ENCODE measurements around the gene CLMP.

CLMP gene

DNA sequence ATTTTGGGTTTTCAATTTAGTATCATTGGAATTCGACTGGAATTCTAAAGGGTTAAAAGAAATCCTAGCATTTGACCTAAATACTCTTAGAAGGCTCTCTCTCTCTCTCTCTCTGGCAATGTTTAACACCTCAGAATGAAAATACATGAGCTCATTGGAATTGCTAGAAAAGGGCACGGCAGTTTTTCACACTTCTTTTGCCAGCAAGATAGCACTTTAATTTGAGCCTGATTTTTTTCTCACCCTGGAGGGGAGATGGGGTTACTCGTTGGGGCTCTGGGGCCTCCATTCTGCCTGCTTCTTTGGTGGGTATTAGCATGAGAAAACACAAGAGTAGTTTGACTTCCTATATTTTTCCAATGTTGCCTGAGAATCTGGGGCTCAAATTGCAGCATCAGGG lies 22.8 kb upstream of the CLMP start:
- no peak for DNase-seq (ENCODE audit: low spot score)

DNA sequence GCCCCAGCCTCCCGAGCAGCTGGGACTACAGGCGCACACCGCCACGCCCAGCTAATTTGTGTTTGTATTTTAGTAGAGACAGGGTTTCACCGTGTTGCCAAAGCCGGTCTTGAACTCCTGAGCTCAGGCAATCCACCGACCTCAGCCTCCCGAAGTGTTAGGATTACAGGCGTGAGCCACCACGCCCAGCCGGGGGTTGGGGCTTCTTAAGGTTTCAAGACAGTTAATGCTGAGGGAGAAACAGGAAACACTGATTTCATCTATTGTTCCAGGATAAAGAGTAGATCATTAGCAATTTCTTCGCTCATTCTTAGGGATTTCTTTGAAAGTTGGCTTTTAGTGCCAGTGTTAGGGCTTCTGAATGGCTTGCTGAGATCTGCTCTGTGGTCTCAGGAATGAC lies 21.2 kb upstream of the CLMP start:
- DNase-seq (ENCODE audit: low spot score) = no peak

DNA sequence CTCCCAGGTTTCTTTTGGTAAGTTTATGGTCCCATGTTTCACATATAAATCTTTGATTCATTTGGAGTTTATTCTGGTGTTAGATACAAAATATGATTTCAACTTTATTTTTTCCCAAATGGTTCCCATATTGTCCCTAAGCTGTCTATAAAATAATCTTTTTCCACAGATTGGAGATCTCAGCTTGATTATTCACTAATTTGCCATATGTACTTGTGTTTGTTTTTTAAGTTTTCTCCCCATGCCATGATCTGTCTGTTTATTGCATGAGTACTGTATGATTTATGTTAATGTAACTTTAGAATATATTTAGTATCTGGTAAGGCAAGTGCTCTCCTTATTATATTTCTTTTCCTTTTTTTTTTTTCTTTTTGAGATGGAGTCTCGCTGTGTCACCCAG lies 19.9 kb upstream of the CLMP start:
- DNase-seq (ENCODE audit: low spot score) = no peak

- DNase-seq (ENCODE audit: low spot score) = no peak
These were observed 19.3 kb upstream of the CLMP start for GRCh38 chr11:123214396-123214795.

- no peak for DNase-seq (ENCODE audit: low spot score)
These were observed 18.3 kb upstream of the CLMP start for GRCh38 chr11:123213307-123213771.

- no peak for DNase-seq (ENCODE audit: low spot score)
These were observed 17.4 kb upstream of the CLMP start for GRCh38 chr11:123212406-123212805.

- no peak for DNase-seq (ENCODE audit: low spot score)
These were observed 16.9 kb upstream of the CLMP start for GRCh38 chr11:123211981-123212380.

DNA sequence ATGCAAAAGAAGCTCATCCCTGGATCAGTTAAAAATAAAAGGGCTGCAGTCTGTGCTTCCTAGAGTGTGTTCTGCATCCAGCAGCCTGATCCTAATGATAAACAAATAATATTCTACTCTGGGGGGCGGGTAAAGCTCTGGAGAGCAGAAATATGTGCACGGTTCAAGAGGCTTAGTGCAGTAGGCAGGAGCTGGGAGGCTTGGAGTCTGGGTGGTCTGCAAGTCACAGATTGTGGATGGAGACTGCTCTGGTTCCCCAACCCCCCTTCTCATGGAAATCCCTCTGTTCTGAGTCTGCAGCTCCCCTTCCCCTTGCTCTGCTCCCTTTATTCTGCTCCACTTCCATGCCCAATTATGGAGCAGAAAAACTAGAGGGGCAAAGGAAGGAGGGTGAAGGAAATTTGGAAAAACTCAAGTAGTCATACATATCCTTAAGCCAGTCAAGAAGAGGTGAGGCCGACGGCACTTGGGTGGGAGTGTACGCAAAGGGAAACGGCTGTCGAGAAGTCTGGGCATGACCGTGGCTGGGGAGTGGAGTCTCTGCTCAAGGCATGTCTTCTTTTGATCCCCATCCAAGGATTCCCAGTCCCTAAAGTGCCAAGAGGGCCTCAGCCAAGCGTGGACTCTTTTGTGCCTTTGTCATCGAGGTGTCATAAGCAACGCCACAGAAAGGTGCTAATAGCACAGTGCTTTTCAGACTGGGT lies 16.3 kb upstream of the CLMP start:
- DNase-seq (ENCODE audit: low spot score) = no peak

DNA sequence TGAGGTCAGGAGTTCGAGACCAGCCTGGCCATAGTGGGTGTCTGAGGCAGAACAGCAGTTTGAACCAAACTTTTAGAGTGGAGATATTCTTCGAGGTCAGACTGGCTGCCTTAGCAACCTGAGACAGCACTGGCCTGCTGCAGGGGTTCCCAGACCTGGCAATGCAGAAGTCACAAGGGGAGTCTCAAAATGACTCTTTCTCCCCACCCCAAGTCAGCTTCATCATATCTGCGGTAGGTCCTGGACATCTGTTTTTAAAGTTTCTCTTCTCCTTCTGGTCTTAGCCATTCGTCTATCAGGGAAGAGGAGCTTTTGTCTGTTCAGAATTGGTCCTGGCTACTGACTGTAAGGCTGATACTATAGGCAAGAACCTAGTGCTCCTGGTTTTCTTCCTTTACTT lies 14.5 kb upstream of the CLMP start:
- DNase-seq (ENCODE audit: low spot score) = no peak

DNA sequence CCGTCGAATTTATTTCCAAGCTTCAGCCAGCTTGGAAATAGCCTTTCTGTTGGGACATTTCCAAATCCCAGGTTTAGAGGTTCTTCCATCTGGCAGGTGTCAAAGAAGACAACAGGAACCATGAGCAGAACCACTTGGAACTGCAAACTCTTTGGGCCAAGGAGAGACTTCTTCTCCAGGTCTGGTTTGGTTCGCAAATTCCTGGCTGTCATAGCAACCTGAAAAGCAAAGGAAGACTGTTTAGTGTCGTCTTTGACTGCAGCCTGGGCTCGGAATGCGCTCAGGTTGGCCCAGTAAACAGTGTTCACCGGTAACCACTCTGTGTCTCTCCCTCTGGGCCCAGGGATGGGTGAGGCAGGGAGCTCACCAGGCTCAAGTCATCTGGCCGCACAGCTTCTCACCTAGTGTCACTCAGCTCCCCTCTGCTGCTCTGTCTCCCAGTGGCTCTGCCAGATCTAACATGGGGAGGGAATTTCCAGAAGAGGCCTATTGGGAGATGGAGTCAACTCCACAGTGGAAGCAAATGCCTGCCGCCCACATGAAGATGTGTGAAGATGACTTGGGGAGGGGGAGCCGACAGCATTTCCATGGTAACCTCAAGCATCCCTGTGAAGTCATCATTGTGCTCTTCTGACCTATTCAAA lies 11.9 kb upstream of the CLMP start:
- DNase-seq (ENCODE audit: low spot score) = no peak

DNA sequence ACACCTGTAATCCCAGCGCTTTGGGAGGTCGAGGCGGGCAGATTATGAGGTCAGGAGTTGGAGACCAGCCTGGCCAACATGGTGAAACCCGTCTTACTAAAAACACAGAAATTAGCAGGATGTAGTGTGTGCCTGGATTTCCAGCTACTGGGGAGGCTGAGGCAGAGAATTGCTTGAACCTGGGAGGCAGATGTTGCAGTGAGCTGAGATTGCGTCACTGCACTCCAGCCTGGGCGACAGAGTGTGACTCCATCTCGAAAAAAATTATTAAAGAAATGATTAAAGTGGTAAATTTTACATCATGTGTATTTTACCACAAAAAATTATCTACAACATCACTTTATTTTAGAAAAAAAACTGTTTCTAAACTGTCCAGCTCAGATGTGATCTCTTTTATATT lies 11.0 kb upstream of the CLMP start:
- peak; percentile 38 for DNase-seq (ENCODE audit: low spot score)

GRCh38 chr11:123203934-123204333 lies 8.9 kb upstream of the CLMP start:
- DNase-seq (ENCODE audit: low spot score) = no peak

- DNase-seq (ENCODE audit: low spot score) = no peak
These were observed 8.4 kb upstream of the CLMP start for GRCh38 chr11:123203471-123203870.

DNA sequence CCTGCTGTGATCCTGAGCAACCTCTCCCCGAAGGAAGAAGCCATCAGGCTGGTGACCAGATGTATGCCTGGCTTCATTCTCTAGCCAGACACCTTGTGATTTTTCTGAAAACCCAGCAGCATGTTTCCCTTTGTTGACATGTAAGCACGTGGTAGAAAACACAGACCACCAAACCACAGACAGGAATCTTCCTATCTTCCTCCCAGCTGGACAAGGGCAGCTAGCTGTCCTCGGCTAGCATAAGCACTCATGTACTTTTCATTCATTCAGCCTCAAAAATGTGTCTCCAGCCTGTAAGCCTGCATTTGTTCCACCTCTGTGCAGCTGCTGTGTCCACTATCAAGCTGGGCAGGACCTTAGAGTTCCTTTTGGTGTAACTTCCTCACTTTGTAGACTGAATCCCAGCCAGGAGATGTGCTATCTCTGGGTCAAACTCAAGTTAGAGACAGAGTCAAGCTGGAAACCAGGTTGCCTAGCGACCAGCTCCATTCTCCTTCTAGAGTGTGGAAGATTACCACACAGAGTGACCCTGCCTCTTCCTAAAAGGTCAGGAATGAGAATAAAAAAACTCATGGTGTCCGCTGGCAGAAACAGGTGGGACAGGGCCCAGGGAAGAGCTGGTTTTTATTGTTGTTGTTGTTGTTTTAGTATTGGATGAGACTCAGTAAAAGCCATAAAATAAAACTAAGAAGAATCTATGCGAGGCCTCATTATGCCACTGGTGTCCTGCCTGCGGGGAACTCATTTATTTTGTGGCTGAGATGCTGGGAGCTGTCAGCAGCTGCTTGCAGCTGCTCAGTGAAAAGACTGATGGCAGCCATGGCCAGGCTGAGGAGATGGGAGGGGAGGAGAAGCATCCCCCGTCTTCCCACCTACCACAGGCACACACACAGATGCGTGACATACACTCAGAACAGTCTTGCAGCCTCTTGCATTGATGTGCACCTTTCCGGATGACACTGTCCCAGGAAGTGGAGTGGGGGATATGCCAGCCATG lies 7.4 kb upstream of the CLMP start:
- DNase-seq (ENCODE audit: low spot score) = peak; percentile 68

DNA sequence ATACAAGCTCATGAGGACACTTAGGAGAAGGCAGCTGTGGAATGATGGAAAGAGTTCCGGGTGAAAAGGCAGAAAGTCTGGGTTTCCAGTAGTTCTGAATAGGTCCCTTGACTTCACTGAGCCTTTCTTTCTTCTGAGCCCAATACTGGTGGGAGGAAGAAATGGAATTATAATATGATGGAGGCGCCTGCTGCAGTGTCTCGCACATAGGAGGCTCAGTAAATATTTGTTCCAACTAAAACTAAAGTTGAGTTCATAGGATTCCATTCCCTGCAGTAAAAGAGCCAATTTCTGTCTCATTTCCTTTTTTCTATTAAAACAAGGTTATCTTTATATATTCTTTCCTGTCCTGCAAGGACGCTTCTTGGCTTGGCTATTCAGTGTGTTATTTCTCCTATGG lies 5.2 kb upstream of the CLMP start:
- no peak for DNase-seq (ENCODE audit: low spot score)

GRCh38 chr11:123197711-123198110 lies 2.7 kb upstream of the CLMP start:
- no peak for DNase-seq (ENCODE audit: low spot score)

DNA sequence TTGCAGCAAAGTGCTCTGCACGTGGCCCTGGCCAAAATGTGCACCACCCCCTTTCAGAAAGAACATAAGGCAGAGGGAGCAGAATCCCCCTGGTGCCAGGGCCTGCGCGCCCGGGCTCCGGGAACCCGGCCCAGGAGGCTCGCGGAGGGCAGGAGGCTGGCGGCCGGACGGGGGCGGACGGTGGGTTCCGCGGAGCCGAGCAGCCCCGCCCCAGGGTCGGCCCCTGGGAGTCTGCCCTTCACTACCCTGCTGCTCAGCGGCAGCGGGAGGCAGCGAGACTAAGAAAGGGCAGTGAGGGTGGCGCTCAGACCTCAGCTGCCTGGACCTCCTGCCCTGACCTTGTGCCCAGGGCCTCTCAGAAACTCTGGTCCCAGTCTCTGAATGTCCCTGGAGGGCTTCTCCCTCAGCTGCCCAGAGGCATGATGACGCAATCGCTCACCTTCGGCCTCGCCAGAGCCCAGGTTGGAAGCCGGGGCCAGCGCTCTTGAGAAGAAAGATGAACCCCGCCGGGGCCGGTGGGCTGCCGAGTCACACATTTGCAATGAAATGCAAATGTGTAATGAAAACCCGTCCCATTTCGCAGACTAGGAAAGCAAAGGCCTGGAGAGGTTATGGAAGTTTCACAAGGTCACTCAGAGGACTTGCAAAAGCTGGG lies 1.1 kb upstream of the CLMP start:
- no peak for DNase-seq (ENCODE audit: low spot score)

DNA sequence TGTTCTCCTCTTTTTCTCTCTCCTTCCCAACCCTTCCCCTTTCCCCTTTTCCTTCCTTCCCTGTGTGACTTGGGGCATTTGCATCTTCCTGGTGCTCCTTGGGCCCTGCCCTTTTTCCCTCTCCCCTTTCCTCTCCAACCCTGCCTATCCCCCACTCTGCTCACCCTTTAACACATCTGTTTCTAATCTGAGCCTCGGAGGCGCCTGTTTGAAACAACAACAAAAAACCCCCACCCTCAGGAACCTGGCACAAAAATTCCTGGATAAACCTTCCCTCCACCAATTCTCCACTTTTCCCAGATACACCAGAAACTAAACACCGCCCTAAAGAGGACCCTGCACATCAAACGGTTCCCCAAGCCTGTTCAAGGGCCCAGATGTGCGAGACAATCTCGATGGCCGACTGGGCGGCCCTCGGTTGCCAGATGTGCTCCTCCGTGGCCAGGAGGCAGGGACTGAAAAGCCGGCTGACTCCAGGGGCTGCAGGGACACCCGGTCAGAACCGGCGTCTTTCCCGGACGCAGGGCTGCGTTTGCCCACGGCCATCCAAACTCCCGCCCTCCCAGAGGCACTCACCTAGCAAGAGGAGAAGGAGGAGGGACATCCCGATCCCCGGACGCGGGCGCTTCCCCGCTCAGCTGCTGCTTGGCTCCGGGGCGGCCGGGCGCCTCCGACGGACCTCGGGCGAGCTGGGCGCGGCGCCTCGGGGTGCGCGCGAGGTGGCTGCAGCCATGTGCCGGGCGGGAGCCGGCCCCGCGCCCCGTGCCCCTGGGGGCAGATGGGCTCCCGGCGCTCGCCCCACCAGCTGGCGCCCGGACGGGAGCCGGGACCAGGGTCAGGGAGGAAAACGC lies 486 bp downstream of the CLMP start:
- peak; percentile 75 for DNase-seq (ENCODE audit: low spot score)

DNA sequence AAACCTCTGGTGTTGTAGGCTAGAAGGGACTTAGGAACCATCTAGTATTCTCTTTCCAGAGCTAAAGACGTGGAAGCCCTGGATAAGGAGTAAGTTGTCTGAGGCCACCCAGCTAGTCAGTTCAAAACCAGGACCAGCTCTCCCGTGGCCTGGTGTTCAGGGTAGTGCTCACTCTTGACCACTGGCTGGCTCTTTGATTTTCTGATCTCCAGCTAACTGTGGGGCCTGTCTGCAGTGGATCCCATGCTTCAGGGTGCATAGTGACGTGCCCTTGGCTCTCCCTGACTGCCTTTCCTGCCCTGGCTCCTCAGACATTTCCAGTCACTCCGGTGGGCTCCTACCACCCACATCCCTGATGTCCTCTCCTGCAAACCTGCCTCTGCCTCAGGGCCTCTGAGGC lies 1.3 kb downstream of the CLMP start:
- no peak for DNase-seq (ENCODE audit: low spot score)

DNA sequence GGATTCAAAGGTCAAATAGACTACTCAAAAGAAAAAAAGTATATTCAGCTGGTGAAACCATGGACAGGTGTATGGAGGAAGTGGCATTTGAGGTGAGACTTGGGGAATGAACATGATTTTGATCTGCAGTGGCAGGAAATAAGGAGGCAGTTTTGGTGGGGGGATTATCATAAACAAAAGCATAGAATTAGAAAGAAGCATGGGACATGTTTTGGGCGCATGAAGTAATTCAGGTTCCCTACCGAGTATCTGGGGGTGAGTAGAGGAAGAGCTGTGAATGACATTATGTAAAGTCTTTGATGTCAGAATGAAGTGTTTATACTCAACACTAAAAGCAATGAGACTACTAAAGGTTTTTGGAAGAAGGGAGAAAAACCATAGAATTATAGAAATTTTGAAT lies 3.1 kb downstream of the CLMP start:
- DNase-seq (ENCODE audit: low spot score) = no peak

GRCh38 chr11:123190518-123190917 lies 4.5 kb downstream of the CLMP start:
- no peak for DNase-seq (ENCODE audit: low spot score)
